Stimulated activated CD4-positive, alpha-beta T cell treated with anti-CD3 and anti-CD28 coated beads, Interleukin-4, amount 100 ng/mL, for 4 hours (primary cell): Measurements from ENCODE around the gene KMT5C.
"Not testable (repeated sequence)": the region's sequence is repeated elsewhere in the genome, so short reads cannot be mapped to it uniquely, and the experiment has no call there.

Source experiments
- DNase-seq, 2 experiments: peaks; one replicate each; pipeline ENCODE4 v3.0.0-alpha.2; 2020

The KMT5C gene

GRCh38 chr19:55319785-55320184, 19.9 kb upstream of the KMT5C start:
- no peak for DNase-seq

GRCh38 chr19:55320844-55321419, 18.7 kb upstream of the KMT5C start:
- no peak for DNase-seq

GRCh38 chr19:55321466-55322137, 18.1 kb upstream of the KMT5C start:
- DNase-seq: no peak

- no peak for DNase-seq
These were observed 17.3 kb upstream of the KMT5C start for GRCh38 chr19:55322204-55322885.

- no peak for DNase-seq
These were observed 15.0 kb upstream of the KMT5C start for GRCh38 chr19:55324662-55325061.

GRCh38 chr19:55325172-55325571, 14.5 kb upstream of the KMT5C start, which contains the start of gene TMEM150B:
Gene TMEM150B, minus strand, starts transcription at chr19:55325341. Its CDS starts 4,305 bp downstream, at chr19:55321036.
- no peak for DNase-seq

- not testable (repeated sequence) for DNase-seq
These were observed 10.8 kb upstream of the KMT5C start for GRCh38 chr19:55328774-55329318.

GRCh38 chr19:55329791-55330190, 9.9 kb upstream of the KMT5C start:
- DNase-seq: not testable (repeated sequence)

GRCh38 chr19:55333870-55334269, 5.8 kb upstream of the KMT5C start:
- no peak for DNase-seq

- DNase-seq: no peak
These were observed 3.6 kb upstream of the KMT5C start for GRCh38 chr19:55336101-55336500.

GRCh38 chr19:55339889-55340783, 460 bp downstream of the KMT5C start:
- DNase-seq: no peak

- DNase-seq: peak in 1 of 2 experiments; percentile 12
These were observed 1.1 kb downstream of the KMT5C start for GRCh38 chr19:55340784-55341147.

- peak; percentile 51 to 62 for DNase-seq
These were observed 1.5 kb downstream of the KMT5C start for GRCh38 chr19:55341171-55341588.

- no peak for DNase-seq
These were observed 2.2 kb downstream of the KMT5C start for GRCh38 chr19:55341595-55342531.

GRCh38 chr19:55344444-55344843, 4.8 kb downstream of the KMT5C start:
- no peak for DNase-seq

GRCh38 chr19:55345101-55345817, 5.6 kb downstream of the KMT5C start:
- DNase-seq: no peak

- DNase-seq: no peak
These were observed 6.4 kb downstream of the KMT5C start for GRCh38 chr19:55345818-55346724.

- DNase-seq: no peak
These were observed 7.2 kb downstream of the KMT5C start for GRCh38 chr19:55346725-55347441.

GRCh38 chr19:55347442-55348009, 7.8 kb downstream of the KMT5C start:
- no peak for DNase-seq
